NCI-H2196 treated with DMSO at 0.1 percent for 48 hours (cell line): ENCODE results near the gene SKI.

Experiments used
- DNase-seq: peaks from one replicate; lab custom pipeline; 2025; ENCODE audit not compliant: unreplicated experiment; lab: John Stamatoyannopoulos, UW

SKI gene

GRCh38 chr1:2194319-2194897, 33.7 kb upstream of the SKI start, which contains the start of gene FAAP20:
Gene FAAP20, minus strand, starts transcription at chr1:2194772. Its CDS starts 23 bp downstream, at chr1:2194749.
- peak; percentile 71 for DNase-seq

GRCh38 chr1:2194898-2195673, 33.0 kb upstream of the SKI start:
- DNase-seq, result peak; percentile 77

DNA sequence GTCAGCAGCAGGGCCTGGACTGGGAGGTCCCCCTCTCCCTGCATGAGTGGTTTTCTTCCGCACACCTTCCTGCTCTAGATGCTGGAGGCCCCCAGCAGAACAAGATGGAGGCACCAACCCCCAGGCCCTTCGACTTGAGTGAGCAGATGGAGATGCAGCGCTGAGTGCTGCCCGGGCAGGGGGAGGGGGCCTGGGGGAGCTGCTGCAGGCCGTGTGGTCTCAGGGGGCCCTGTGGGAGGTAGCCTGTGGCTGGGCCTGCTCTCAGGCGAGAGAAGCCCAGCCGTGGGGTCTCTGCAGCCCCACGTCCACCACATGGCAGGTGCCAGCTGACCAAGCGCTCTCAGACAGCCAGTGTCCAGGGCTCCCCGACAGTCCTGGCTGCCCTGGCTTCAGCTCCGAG, 32.3 kb upstream of the SKI start:
- DNase-seq, result no peak

DNA sequence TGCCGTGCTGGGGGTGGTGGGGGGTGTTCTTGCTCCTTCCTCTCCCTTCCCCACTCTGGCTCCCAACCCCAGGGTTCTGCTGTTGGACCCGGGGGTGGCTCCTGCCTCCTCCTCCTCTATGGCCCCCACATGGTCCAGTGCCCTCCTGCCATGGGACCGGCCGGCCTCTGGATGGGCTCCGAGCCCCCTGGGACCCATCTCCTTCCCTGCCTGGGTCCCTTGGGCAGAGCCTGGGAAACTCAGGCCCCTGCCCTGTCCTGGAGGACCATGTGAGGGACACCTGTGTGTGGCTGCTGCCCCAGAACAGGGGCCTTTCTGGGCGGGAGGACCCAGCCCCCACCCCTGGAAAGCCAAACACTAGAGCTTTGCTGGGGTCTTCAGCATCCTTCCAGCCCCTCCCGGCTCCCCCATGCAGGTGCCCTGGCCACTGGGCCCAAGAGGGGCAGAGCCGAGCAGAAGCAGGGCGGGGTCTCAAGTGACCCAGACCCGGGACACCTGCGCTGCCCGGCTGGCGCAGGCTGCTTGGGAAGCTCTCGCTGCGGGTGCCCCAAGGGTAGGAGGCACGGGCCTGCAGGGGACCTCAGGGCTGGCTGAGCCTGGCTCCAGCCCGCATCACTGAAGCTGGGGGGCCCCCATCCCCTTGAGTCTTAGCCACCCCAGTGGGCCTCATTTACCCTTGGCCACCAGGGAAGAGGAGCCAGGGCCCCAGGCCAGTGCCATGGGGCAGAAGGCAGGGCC, 31.0 kb upstream of the SKI start:
- DNase-seq, result no peak

DNA sequence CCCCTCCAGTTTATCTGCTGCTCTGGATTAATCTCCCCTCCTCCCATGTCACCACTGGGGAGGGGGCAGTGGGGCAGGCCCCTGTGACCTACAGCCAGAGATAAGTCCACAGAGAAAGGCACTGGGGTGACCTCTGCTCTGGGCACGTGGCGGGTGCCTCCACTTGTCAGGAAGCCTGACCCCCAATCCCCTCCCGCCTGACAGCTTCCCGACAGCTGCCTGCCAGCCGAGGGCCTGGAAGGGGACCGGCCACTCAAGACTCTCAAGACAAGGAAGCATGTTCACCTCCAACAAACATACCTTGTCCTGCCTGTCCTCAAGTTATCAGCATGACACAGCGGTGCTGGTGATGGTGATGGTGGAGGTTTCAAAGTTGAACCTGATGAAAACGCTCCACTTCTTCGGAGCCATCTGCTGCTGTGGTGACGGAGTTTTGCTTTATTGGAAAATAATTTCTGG, 30.4 kb upstream of the SKI start:
- DNase-seq, result no peak

DNA sequence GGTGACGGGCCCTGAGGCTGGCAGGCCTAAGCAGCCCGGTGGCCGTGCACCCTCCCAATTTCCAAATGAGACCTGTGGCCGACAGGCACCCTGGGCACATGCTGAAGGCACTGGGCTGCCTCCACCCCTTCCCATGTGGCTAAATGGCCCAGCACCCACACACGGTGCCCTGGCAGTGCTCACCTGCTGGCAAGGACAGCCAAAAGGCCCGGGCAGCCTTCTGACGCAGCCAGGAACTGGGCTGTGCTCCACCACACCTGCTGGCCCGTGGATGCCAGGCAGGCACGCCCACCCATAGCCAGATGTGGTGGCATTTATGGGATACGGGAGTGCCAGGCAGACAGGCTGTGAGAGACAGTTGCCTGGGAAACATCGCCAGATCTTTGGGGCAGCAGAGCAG, 29.5 kb upstream of the SKI start:
- peak; percentile 10 for DNase-seq

GRCh38 chr1:2199042-2199810, 28.9 kb upstream of the SKI start:
- DNase-seq, result peak; percentile 82

DNA sequence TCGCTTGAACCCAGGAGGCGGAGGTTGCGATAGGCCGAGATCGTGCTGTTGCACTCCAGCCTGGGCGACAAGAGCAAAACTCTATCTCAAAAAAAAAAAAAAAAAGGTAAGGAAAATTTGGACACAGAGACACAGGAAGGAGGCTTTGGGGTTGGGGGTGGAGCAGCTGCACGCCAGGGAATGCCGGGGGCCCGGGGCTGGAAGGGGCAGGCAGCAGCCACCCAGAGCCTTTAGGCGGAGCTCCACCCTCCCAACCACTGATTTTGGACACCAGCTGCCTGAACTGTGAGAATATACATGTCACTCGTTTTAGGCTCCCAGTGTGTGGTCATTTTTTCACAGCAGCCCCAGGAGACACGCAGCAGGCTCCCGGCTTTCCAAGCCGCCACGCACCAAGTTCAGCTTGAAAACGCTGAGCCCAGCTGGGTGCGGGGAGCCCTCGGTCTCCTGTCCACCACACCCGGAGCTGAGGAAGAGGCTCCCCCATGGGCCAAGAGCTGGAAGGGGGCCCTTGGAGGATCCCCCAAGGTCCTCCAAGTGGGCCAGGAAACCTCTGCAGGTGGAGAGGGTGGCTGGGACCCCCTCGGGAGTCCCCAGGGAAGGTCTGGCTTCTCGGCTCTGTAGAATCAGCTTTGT, 27.7 kb upstream of the SKI start:
- no peak for DNase-seq

DNA sequence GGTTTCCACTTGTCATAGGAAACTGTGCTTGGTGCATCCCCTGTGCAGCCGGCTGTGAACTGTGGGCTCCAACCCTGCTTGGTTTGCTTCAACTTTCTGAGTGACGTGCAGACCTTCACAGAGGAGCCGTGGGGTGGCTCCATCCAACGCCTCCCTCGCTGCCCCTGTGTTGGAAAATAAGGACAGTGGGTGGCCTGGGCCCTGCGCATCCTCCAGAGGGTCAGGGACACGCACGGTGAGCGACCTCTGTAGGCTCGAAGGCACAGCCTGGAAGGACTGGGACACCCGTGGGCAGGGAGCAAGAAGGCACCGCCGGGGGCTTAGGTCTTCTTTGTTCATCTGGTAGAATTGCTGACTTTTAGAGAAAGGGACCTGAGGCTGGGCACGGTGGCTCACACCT, 27.1 kb upstream of the SKI start:
- DNase-seq, result no peak

GRCh38 chr1:2202008-2202575, 26.0 kb upstream of the SKI start:
- DNase-seq, result no peak

DNA sequence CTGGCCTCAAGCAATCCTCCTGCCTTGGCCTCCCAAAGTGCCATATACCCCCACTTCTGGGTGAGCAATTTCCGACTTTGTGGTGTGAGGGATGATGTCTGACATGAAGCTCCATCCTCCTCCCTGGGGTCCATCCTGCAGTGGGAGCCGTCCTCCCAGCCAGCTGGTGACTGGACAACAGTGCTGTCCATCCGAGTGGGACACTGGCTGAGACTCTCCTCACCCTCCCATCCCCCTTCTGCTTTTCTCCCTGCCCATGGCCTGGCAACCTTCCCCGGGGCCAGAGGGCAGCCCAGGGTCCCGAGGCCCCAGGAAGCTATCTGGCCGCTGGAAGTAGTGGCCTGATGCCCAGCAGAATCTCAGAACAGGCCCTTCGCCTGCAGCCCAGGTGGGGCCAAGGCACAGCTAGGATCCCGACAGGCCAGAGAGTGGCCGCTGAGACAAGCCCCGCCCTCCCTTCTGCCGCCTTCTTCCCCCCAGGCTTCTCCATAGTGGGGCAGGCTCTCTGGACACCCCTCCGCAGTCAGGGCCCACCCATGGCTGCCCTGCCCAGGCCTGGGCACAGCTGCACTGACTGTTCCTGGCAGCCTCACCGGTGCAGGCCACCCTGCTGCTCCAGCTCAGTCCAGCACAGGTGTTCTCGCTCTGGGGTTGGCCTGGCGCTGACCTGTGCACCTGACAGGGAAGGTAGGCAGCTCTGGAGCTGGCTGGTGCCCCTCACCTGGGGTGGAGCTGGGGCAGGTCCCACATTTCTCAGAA, 25.1 kb upstream of the SKI start:
- DNase-seq, result no peak

- no peak for DNase-seq
Measured at GRCh38 chr1:2203671-2204414, 24.3 kb upstream of the SKI start.

GRCh38 chr1:2204415-2205190, 23.5 kb upstream of the SKI start:
- peak; percentile 67 for DNase-seq

- no peak for DNase-seq
Measured at GRCh38 chr1:2205191-2205952, 22.7 kb upstream of the SKI start.

- no peak for DNase-seq
Measured at GRCh38 chr1:2206813-2207487, 21.2 kb upstream of the SKI start.

GRCh38 chr1:2208309-2209239, 19.5 kb upstream of the SKI start:
- no peak for DNase-seq
